Fibroblast of skin of back (primary cell): ENCODE results near the gene PHF5A.

Experiments
- DNase-seq: peaks from one replicate; pipeline ENCODE4 v3.0.0-alpha.2; 2013

The PHF5A gene

DNA sequence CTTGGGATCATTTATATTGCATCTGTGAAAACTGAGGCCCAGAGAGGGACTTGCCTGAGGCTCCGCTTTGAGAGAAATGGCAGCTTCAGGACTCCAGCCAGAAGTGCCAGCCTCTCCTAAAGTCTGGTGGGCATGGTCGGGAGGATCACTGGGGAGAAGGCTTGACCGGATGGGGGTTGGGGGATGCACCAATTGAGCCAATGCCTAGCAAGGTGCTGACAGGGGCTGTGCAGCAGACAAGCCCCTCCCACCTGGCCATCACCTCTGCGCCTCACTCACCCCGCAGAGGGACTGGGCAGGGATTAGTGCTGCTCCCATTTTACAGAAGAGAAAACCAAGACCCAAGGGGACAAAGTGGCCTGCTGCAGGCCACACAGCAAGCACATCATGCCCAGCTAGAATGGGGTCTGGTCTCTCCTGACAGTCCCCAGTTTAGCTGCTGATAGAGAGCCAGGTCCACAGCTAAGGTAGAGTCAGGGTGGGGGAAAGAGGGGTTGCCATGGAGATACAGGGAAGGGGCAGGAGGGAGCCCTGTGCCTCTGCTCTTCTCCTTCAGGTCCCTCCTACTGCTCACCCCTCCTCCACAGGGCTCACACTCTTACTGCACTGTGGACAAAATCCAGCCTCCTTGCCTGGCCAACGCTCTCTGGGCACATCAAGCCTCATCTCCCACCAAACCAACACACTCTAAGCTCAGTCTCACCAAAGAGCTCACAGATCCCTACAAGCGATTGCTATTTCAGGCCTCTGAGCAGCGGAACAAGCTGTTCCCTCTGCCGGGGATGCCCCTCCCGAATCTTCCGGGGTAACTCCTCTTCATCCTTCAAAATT, 57.3 kb downstream of the PHF5A start:
- no peak for DNase-seq

DNA sequence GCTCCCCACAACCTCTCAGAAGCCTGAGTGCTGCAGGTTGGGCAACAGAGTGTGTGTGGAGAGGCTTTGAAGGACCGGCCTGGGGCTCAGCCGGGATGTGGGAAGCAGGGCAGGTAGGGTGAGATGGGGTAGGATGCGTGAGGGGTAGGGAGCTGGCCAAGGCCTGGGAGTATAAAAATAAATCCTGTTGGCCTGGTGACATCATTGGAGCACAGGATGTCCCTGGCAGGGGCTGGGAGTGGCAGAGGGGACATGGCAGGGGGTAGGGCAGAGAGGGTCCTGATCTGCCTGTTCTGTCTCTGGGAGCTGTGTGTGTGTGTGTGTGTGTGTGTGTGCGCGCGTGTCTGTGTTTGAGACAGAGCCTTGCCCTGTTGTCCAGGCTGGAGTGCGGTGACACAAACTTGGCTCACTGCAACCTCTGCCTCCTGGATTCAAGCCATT, 58.2 kb downstream of the PHF5A start:
- DNase-seq = no peak
